HEK293 (cell line): ENCODE measurements around the gene DEFB132.

Experiments
- CTCF ChIA-PET: fragments of 350-600 bp; formaldehyde crosslinking; extraction: SDS; loops from one replicate; lab custom pipeline; 2021; ENCODE audit warnings: antibody characterized with exemption; lab: Yijun Ruan, JAX
- POLR2A ChIA-PET: fragments of 300-600 bp; formaldehyde crosslinking; extraction: SDS; loops from one replicate; lab custom pipeline; 2020; ENCODE audit warnings: antibody characterized with exemption, inconsistent platforms; lab: Yijun Ruan, JAX
- H3K27ac ChIP-seq: fragments of 200-500 bp; sonication (Bioruptor generic); 2 replicates; pipeline ENCODE4 v1.5.1; 2014; ENCODE audit warnings: low read depth, low read length, control low read depth, inconsistent platforms; ENCODE audit errors: extremely low read depth
- H3K36me3 ChIP-seq, 2 experiments: fragments of 200-500 bp in 1 of 2; sonication (Bioruptor generic) in 1 of 2; 1 replicate in 1 of 2; 2 replicates in 1 of 2; pipeline ENCODE4 v1.5.1; 2014 to 2017; ENCODE audit warnings: inconsistent platforms in 2 of 2, low read length in 2 of 2; ENCODE audit not compliant: control insufficient read depth in 2 of 2, insufficient read depth in 1 of 2
- H3K4me1 ChIP-seq: fragments of 200-500 bp; sonication (Bioruptor generic); 2 replicates; pipeline ENCODE4 v1.5.1; 2014; ENCODE audit warnings: mild to moderate bottlenecking, low read length, inconsistent platforms; ENCODE audit not compliant: control insufficient read depth, insufficient read depth
- H3K4me3 ChIP-seq: 2 replicates; pipeline ENCODE4 v1.5.1; 2011; ENCODE audit warnings: low read depth, mild to moderate bottlenecking, control low read depth, low read length, moderate library complexity
- H3K9me3 ChIP-seq: fragments of 200-500 bp; sonication (Bioruptor generic); 2 replicates; pipeline ENCODE4 v1.5.1; 2014; ENCODE audit warnings: low read depth, low read length, inconsistent platforms; ENCODE audit not compliant: control insufficient read depth, insufficient read depth
- ATF2 ChIP-seq: fragments of 450-650 bp; formaldehyde crosslinking; IDR thresholded peaks from 2 replicates; pipeline ENCODE4 v1.5.1; 2016; ENCODE audit warnings: missing biosample characterization, missing genetic modification characterization, low read depth
- GLI4 ChIP-seq: fragments of 450-650 bp; formaldehyde crosslinking; IDR thresholded peaks from 2 replicates; pipeline ENCODE4 v1.5.1; 2016; ENCODE audit warnings: missing biosample characterization, missing genetic modification characterization
- HOXD13 ChIP-seq: sonication (generic); formaldehyde crosslinking; IDR thresholded peaks from 2 replicates; pipeline ENCODE4 v1.8.0; 2022; ENCODE audit warnings: missing genetic modification reagents, borderline replicate concordance
- PRDM1 ChIP-seq: fragments of 450-650 bp; formaldehyde crosslinking; IDR thresholded peaks from 2 replicates; pipeline ENCODE4; 2016; ENCODE audit warnings: missing biosample characterization, missing genetic modification characterization
- RBAK ChIP-seq: fragments of 450-650 bp; formaldehyde crosslinking; IDR thresholded peaks from 2 replicates; pipeline ENCODE4 v1.5.1; 2016; ENCODE audit warnings: missing biosample characterization, missing genetic modification characterization
- ZNF221 ChIP-seq: fragments of 450-650 bp; formaldehyde crosslinking; IDR thresholded peaks from 2 replicates; pipeline ENCODE4 v1.5.1; 2017; ENCODE audit warnings: missing biosample characterization, missing genetic modification characterization, borderline replicate concordance
- ZNF341 ChIP-seq: fragments of 450-650 bp; formaldehyde crosslinking; IDR thresholded peaks from 2 replicates; pipeline ENCODE4; 2016; ENCODE audit warnings: low read depth, missing biosample characterization, missing genetic modification characterization
- ZNF530 ChIP-seq: fragments of 450-650 bp; formaldehyde crosslinking; IDR thresholded peaks from 2 replicates; pipeline ENCODE4 v1.5.1; 2016; ENCODE audit warnings: low read depth, missing biosample characterization, missing genetic modification characterization
- ZNF544 ChIP-seq: fragments of 450-650 bp; formaldehyde crosslinking; IDR thresholded peaks from 2 replicates; pipeline ENCODE4 v1.5.0; 2017; ENCODE audit warnings: missing biosample characterization, missing genetic modification characterization
- ZNF555 ChIP-seq: fragments of 450-650 bp; formaldehyde crosslinking; conservative IDR thresholded peaks from 2 replicates; pipeline ENCODE4 v1.5.1; 2017; ENCODE audit warnings: missing biosample characterization, mild to moderate bottlenecking, missing genetic modification characterization, inconsistent platforms
- ZNF558 ChIP-seq: fragments of 450-650 bp; formaldehyde crosslinking; IDR thresholded peaks from 2 replicates; pipeline ENCODE4 v1.5.1; 2016; ENCODE audit warnings: missing biosample characterization, missing genetic modification characterization
- ZNF600 ChIP-seq: fragments of 450-650 bp; formaldehyde crosslinking; IDR thresholded peaks from 2 replicates; pipeline ENCODE4 v1.5.1; 2016; ENCODE audit warnings: missing biosample characterization, missing genetic modification characterization
- ZNF623 ChIP-seq: fragments of 450-650 bp; formaldehyde crosslinking; IDR thresholded peaks from 2 replicates; pipeline ENCODE4 v1.5.1; 2016; ENCODE audit warnings: missing biosample characterization, missing genetic modification characterization
- ZNF654 ChIP-seq: fragments of 450-650 bp; formaldehyde crosslinking; IDR thresholded peaks from 2 replicates; pipeline ENCODE4 v1.5.1; 2016; ENCODE audit warnings: low read depth, missing biosample characterization, missing genetic modification characterization
- ZNF792 ChIP-seq: fragments of 450-650 bp; formaldehyde crosslinking; IDR thresholded peaks from 2 replicates; pipeline ENCODE4 v1.5.1; 2016; ENCODE audit warnings: missing biosample characterization, missing genetic modification characterization
- TF ChIP-seq, protein P1 (sequence below): fragments of 450-650 bp; IDR thresholded peaks from 2 replicates; pipeline ENCODE4 v1.5.1; 2018; ENCODE audit warnings: missing biosample characterization, mild to moderate bottlenecking, missing genetic modification characterization
- TF ChIP-seq, protein P2 (sequence below): fragments of 450-650 bp; formaldehyde crosslinking; IDR thresholded peaks from 2 replicates; pipeline ENCODE4 v1.5.1; 2016; ENCODE audit warnings: missing biosample characterization, missing genetic modification characterization, low read depth

DEFB132 gene

DNA sequence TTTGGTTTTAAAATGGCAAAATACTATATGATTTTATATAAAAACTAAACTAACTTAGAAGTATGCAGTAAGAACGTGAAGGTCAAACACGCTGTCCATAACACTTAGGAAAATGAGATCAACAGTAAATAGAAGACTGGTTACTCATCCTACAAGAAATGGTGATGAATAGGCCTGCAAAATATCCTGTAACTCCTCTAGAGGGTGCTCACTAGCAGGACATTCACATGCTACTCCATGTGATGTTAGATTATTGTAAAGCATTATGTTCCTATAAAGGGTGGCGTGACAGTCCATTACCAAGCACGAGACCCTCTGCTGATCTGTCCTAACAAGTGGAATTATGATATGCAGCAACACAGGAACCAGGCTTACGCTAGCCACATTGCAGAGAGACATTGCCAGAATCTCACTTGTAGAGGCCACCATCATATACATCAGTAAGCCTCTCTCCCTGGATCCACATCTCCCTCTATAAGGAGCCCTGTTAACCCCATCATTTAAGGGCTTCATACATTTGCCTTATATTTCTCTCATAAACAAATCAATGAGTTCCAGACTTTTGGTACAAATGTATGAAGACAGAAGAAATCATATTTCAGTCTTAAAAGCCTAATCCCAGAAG is 48.5 kb upstream of the DEFB132 start (continued):
- TF ChIP-seq, protein P1, sequence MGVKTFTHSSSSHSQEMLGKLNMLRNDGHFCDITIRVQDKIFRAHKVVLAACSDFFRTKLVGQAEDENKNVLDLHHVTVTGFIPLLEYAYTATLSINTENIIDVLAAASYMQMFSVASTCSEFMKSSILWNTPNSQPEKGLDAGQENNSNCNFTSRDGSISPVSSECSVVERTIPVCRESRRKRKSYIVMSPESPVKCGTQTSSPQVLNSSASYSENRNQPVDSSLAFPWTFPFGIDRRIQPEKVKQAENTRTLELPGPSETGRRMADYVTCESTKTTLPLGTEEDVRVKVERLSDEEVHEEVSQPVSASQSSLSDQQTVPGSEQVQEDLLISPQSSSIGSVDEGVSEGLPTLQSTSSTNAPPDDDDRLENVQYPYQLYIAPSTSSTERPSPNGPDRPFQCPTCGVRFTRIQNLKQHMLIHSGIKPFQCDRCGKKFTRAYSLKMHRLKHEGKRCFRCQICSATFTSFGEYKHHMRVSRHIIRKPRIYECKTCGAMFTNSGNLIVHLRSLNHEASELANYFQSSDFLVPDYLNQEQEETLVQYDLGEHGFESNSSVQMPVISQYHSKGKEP (tag by site-specific recombination), result no peak
- TF ChIP-seq PRDM1 (tag by site-specific recombination) (no peak), GLI4 (no peak), ZNF555 (tag by site-specific recombination) (no peak), ZNF654 (tag by site-specific recombination) (peak; percentile 73), ZNF341 (tag by site-specific recombination) (no peak), ZNF530 (tag by site-specific recombination) (no peak), ZNF221 (tag by site-specific recombination) (no peak), ZNF623 (tag by site-specific recombination) (no peak), ZNF600 (tag by site-specific recombination) (peak; percentile 66; the same call in 1 of the 2 replicates), ZNF544 (no peak)
- TF ChIP-seq, all 188 proteins: peak for 4

DNA sequence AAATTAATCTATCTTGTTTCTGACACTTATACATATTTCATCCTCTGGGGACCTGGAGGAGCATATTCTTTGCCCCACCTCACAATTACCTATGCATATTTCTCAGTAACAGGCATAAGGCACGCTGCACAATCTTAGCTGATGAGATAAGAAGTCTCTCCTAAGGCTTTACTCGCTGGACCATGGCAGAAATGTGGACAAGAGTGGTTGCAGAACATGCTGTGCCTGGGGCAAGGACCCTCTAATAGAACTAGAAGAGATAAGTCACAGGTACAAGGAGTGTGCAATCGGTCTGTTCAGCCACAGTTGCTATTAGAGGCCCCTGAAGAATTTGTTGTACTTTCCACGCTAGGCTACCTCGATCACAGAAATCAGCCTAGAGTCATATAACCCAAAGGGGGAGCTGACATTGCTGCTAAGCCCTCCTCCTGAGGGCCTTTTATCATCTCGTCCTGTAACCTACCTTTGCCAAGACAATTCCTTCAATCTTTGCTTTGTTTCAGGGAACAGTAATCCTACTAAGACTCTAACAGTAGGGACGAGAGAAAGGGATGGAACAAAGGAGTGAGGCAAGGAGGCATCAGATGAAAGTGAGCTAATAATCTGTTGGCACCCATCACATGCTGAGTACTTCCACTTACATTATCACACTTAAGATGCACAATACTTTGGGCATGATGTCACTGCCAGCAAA is 46.6 kb upstream of the DEFB132 start:
- TF ChIP-seq, protein P2, sequence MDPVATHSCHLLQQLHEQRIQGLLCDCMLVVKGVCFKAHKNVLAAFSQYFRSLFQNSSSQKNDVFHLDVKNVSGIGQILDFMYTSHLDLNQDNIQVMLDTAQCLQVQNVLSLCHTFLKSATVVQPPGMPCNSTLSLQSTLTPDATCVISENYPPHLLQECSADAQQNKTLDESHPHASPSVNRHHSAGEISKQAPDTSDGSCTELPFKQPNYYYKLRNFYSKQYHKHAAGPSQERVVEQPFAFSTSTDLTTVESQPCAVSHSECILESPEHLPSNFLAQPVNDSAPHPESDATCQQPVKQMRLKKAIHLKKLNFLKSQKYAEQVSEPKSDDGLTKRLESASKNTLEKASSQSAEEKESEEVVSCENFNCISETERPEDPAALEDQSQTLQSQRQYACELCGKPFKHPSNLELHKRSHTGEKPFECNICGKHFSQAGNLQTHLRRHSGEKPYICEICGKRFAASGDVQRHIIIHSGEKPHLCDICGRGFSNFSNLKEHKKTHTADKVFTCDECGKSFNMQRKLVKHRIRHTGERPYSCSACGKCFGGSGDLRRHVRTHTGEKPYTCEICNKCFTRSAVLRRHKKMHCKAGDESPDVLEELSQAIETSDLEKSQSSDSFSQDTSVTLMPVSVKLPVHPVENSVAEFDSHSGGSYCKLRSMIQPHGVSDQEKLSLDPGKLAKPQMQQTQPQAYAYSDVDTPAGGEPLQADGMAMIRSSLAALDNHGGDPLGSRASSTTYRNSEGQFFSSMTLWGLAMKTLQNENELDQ, result no peak
- TF ChIP-seq ATF2 (tag by site-specific recombination), result 0 out of 2 replicates have a peak, but pooled peaks have one; percentile 8
- POLR2A ChIA-PET, result interaction anchor here (0.5 kb wide), 1 partner anchor 20 kb away, joined by 3 read pairs; no protein-coding TSS in a partner anchor
- CTCF ChIA-PET, result interaction anchor here (0.6 to 2.5 kb wide), 5 partner anchors 9 to 101 kb away, joined by 3 to 16 read pairs (median 3); no protein-coding TSS in a partner anchor

DNA sequence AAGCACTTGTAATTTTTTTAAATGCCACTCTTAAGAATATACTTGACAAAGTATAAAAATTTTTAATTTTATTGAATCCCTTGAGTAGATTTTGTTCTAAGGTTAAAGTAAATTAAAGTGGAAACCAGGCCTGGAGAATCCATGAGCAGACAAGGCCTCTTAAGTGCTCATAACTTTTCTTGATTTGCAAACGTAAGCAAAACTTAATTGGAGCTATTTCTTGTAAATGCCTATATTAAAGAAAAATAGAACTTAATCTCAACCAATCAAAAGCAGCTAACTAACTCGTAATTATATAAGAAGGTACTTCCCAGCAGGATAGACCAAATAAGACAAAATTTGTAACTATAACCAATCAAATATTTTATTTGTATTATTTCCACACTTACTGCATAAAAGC is 43.1 kb upstream of the DEFB132 start:
- no peak for TF ChIP-seq ZNF792 (tag by site-specific recombination)
- TF ChIP-seq HOXD13 (CRISPR knock-in tag), result no peak
- no peak for TF ChIP-seq ZNF558
- no peak for TF ChIP-seq RBAK (tag by site-specific recombination)
- Histone ChIP-seq H3K4me3 (no peak overlapping the region), H3K9me3 (no peaks in the 10 kb centered on the region), H3K36me3 (no peaks in the 10 kb centered on the region), H3K27ac (no peak overlapping the region), H3K4me1 (no peaks in the 10 kb centered on the region)
- ChIA-PET CTCF (interaction anchor here (0.6 to 1.9 kb wide), 5 partner anchors 19 to 139 kb away, joined by 3 to 6 read pairs (median 4); partner anchors contain the start of gene DEFB132), POLR2A (no interaction called here)

More for the DNA sequence above, 46.6 kb upstream of the DEFB132 start:
- no peak overlapping the region for H3K4me3 ChIP-seq
- no peaks in the 10 kb centered on the region for H3K4me1 ChIP-seq
- no peaks in the 10 kb centered on the region for H3K36me3 ChIP-seq
- no peaks in the 10 kb centered on the region for H3K9me3 ChIP-seq
- H3K27ac ChIP-seq, result no peak overlapping the region
